DOHH2 (cell line): ENCODE data around the gene CDC42.

ENCODE experiments used
- H3F3A ChIP-seq: fragments of 200-600 bp; sonication (generic), shearing (Covaris generic); 2 replicates; pipeline ENCODE4 v1.6.0; 2016; ENCODE audit warnings: antibody characterized with exemption, mild to moderate bottlenecking; ENCODE audit not compliant: control insufficient read depth, insufficient read depth
- H3K27ac ChIP-seq: fragments of 200-600 bp; sonication (generic); 2 replicates; pipeline ENCODE4 v1.5.1; 2014; ENCODE audit warnings: low read depth, mild to moderate bottlenecking, low read length, moderate library complexity
- H3K27me3 ChIP-seq: fragments of 200-600 bp; sonication (generic); 2 replicates; pipeline ENCODE4 v1.6.1; 2014; ENCODE audit warnings: mild to moderate bottlenecking, low read length, mixed read lengths; ENCODE audit not compliant: control insufficient read depth
- H3K36me3 ChIP-seq: fragments of 200-600 bp; sonication (generic); 2 replicates; pipeline ENCODE4 v1.6.1; 2014; ENCODE audit warnings: mild to moderate bottlenecking, low read length, moderate library complexity, mixed read lengths; ENCODE audit not compliant: control insufficient read depth
- H3K4me1 ChIP-seq: fragments of 200-600 bp; sonication (generic); 2 replicates; pipeline ENCODE4 v1.6.1; 2014; ENCODE audit warnings: mild to moderate bottlenecking, low read length, mixed read lengths; ENCODE audit not compliant: control insufficient read depth
- H3K4me2 ChIP-seq: fragments of 200-600 bp; sonication (generic); 2 replicates; pipeline ENCODE4 v1.6.0; 2014; ENCODE audit warnings: mild to moderate bottlenecking, low read length, moderate library complexity
- H3K4me3 ChIP-seq: fragments of 200-600 bp; sonication (generic); 2 replicates; pipeline ENCODE4 v1.5.1; 2014; ENCODE audit warnings: mild to moderate bottlenecking, low read length, mixed read lengths
- H3K79me2 ChIP-seq: fragments of 200-600 bp; sonication (generic); 2 replicates; pipeline ENCODE4 v1.6.1; 2014; ENCODE audit warnings: mild to moderate bottlenecking, low read length, mixed read lengths; ENCODE audit not compliant: control insufficient read depth
- H3K9me2 ChIP-seq: fragments of 200-600 bp; sonication (generic); replicated peaks from 2 replicates; pipeline ENCODE4 v1.6.1; 2014; ENCODE audit warnings: mild to moderate bottlenecking, low read length, mixed read lengths; ENCODE audit not compliant: control insufficient read depth
- H3K9me3 ChIP-seq: fragments of 200-600 bp; sonication (generic); 2 replicates; pipeline ENCODE4 v1.6.1; 2014; ENCODE audit warnings: antibody characterized with exemption, low read length, mixed read lengths; ENCODE audit not compliant: control insufficient read depth, insufficient read depth
- H4K20me1 ChIP-seq: fragments of 200-600 bp; sonication (generic); 2 replicates; pipeline ENCODE4 v1.6.0; 2014; ENCODE audit warnings: low read depth, mild to moderate bottlenecking, antibody characterized with exemption, low read length, moderate library complexity; ENCODE audit not compliant: control insufficient read depth, insufficient read depth
- EZH2phosphoT487 ChIP-seq: fragments of 200-600 bp; sonication (generic); IDR thresholded peaks from 2 replicates; pipeline ENCODE4 v1.6.1; 2017; ENCODE audit warnings: borderline replicate concordance, mild to moderate bottlenecking, antibody characterized with exemption, low read length, moderate library complexity, mixed read lengths
- TF ChIP-seq, protein P1 (sequence below): fragments of 200-600 bp; sonication (generic); IDR thresholded peaks from one replicate; pipeline ENCODE4 v1.5.1; 2014; ENCODE audit warnings: antibody characterized with exemption, mild to moderate bottlenecking, low read depth, low read length; ENCODE audit not compliant: poor library complexity, severe bottlenecking

The CDC42 gene

DNA sequence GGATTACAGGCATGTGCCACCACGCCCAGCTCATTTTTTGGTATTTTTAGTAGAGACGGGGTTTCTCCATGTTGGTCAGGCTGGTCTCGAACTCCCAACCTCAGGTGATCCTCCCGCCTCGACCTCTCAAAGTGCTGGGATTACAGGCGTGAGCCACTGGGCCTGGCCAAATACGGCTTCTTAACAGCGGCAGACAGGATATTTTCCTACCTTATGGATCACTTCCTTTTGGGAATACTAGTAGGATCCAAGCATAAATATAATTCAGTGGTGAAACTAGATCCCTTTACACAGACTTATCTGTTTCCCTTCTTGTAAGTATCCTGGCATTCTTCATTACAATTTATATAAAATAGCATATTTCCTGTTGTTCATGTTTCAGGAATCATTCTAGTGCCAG is 49.5 kb downstream of the CDC42 start:
- Histone ChIP-seq H3K4me3 (no peak overlapping the region), H3K27ac (no peak overlapping the region), H3K4me1 (no peaks in the 10 kb centered on the region), H3F3A (0 out of 2 replicates have a peak, but pooled peaks cover 2% of the 10 kb centered on the region), H3K9me2 (no peaks in the 10 kb centered on the region), H3K27me3 (no peaks in the 10 kb centered on the region), H3K9me3 (no peaks in the 10 kb centered on the region), H3K36me3 (peaks cover 26% of the 10 kb centered on the region), H3K79me2 (peaks cover 2% of the 10 kb centered on the region; the same call in 1 of the 2 replicates), H3K4me2 (no peak overlapping the region), H4K20me1 (peaks cover 20% of the 10 kb centered on the region)
- no peak for TF ChIP-seq EZH2phosphoT487
- TF ChIP-seq, protein P1, sequence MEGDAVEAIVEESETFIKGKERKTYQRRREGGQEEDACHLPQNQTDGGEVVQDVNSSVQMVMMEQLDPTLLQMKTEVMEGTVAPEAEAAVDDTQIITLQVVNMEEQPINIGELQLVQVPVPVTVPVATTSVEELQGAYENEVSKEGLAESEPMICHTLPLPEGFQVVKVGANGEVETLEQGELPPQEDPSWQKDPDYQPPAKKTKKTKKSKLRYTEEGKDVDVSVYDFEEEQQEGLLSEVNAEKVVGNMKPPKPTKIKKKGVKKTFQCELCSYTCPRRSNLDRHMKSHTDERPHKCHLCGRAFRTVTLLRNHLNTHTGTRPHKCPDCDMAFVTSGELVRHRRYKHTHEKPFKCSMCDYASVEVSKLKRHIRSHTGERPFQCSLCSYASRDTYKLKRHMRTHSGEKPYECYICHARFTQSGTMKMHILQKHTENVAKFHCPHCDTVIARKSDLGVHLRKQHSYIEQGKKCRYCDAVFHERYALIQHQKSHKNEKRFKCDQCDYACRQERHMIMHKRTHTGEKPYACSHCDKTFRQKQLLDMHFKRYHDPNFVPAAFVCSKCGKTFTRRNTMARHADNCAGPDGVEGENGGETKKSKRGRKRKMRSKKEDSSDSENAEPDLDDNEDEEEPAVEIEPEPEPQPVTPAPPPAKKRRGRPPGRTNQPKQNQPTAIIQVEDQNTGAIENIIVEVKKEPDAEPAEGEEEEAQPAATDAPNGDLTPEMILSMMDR = no peak

DNA sequence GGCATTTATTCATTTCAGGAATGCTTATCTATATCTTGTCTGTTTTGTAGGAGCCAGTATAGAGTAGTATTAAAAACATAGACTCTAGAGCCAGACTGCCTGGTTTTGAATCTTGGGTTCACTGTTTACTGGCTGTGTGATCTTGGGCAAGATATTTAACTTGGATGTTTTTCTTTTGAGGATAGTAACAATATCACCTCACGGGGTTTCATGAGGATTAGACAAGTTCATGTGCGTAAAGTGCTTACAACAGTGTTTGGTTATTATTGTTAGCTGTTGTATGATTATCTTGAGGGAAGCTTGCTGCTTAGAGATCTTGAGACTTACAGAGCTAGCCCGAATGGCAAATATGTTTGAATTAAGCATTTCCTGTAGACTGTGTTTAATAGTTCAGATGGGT is 50.2 kb downstream of the CDC42 start:
- H3K36me3 ChIP-seq = peaks cover 24% of the 10 kb centered on the region
- H3K4me3 ChIP-seq = no peak overlapping the region
- H3K9me3 ChIP-seq = no peaks in the 10 kb centered on the region
- 0 out of 2 replicates have a peak, but pooled peaks cover 2% of the 10 kb centered on the region for H3F3A ChIP-seq
- H3K27ac ChIP-seq = no peak overlapping the region
- peaks cover 2% of the 10 kb centered on the region; the same call in 1 of the 2 replicates for H3K79me2 ChIP-seq
- no peaks in the 10 kb centered on the region for H3K4me1 ChIP-seq
- H4K20me1 ChIP-seq = peaks cover 16% of the 10 kb centered on the region
- H3K4me2 ChIP-seq = no peak overlapping the region
- no peaks in the 10 kb centered on the region for H3K27me3 ChIP-seq
- no peak for TF ChIP-seq EZH2phosphoT487
- TF ChIP-seq, protein P1 = no peak
- no peaks in the 10 kb centered on the region for H3K9me2 ChIP-seq

DNA sequence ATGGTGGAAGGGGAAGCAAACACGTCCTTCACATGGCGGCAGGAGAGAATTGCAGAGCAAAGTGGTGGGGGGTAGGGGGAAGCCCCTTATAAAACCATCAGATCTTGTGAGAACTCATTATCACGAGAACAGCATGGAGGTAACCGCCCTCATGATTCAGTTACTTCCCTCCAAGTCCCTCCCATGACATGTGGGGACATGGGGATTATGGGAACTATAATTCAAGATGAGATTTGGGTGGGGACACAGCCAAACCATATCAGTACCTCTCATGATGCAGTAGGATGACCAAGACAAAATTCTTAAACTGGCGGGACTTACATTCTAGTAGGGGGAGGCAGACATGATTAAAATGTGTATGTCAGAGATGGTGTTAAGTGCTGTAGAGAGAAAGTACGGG is 51.6 kb downstream of the CDC42 start:
- TF ChIP-seq, protein P1 = no peak
- no peak for TF ChIP-seq EZH2phosphoT487
- Histone ChIP-seq H3K27ac (no peak overlapping the region), H4K20me1 (peaks cover 20% of the 10 kb centered on the region), H3K36me3 (peaks cover 32% of the 10 kb centered on the region), H3K4me2 (no peak overlapping the region), H3F3A (0 out of 2 replicates have a peak, but pooled peaks cover 2% of the 10 kb centered on the region), H3K4me3 (no peak overlapping the region), H3K9me2 (no peaks in the 10 kb centered on the region), H3K4me1 (no peaks in the 10 kb centered on the region), H3K9me3 (no peaks in the 10 kb centered on the region), H3K79me2 (peaks cover 2% of the 10 kb centered on the region; the same call in 1 of the 2 replicates), H3K27me3 (no peaks in the 10 kb centered on the region)
